OCI-LY1 (cell line): ENCODE data around the gene PTPN14.

Experiments
- EZH2 ChIP-seq: fragments of 200-600 bp; sonication (generic), shearing (Covaris generic); IDR thresholded peaks from 2 replicates; pipeline ENCODE4 v1.8.0; 2017; ENCODE audit warnings: borderline replicate concordance, mixed run types, mild to moderate bottlenecking, antibody characterized with exemption, low read length, moderate library complexity, mixed read lengths
- TF ChIP-seq, protein P1 (sequence below): fragments of 200-600 bp; sonication (generic), shearing (Covaris generic); IDR thresholded peaks from 2 replicates; pipeline ENCODE4 v1.5.1; 2017; ENCODE audit warnings: mild to moderate bottlenecking, antibody characterized with exemption, low read length, moderate library complexity, mixed read lengths

DNA sequence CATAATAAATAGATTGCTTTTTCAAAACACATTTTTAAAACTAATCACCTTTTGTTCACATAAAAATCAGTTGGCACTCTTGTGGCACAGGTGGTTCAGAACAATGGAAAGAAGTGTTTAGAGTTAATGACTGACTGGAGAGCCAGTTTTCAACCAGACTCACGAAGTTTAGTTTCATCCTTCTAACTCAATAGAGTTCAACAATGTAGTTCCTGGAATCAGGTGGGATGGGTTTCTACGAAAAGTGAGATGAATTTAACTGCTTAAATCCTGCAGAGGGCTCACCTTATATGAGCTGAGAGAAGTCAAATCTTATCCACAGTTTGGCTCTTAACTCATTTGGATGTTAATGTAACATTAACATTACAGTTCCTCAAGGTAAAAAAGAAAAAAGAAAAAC, 153.9 kb downstream of the PTPN14 start:
- no peak for TF ChIP-seq EZH2
- TF ChIP-seq, protein P1, sequence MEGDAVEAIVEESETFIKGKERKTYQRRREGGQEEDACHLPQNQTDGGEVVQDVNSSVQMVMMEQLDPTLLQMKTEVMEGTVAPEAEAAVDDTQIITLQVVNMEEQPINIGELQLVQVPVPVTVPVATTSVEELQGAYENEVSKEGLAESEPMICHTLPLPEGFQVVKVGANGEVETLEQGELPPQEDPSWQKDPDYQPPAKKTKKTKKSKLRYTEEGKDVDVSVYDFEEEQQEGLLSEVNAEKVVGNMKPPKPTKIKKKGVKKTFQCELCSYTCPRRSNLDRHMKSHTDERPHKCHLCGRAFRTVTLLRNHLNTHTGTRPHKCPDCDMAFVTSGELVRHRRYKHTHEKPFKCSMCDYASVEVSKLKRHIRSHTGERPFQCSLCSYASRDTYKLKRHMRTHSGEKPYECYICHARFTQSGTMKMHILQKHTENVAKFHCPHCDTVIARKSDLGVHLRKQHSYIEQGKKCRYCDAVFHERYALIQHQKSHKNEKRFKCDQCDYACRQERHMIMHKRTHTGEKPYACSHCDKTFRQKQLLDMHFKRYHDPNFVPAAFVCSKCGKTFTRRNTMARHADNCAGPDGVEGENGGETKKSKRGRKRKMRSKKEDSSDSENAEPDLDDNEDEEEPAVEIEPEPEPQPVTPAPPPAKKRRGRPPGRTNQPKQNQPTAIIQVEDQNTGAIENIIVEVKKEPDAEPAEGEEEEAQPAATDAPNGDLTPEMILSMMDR = no peak
